Neural crest cell (in vitro differentiated cells): ENCODE measurements around the gene TMEM235. TPM values are rescaled to one million over a fixed set of nuclear protein-coding genes. Genes with fewer than 3 reads are reported as not detected.

Source experiments
- DNase-seq: peaks from one replicate; pipeline ENCODE4 v3.0.0; 2021; ENCODE audit warnings: low read depth, mixed read lengths, low spot score
- H3K27ac Mint-ChIP-seq: one replicate; pipeline ENCODE4 v1.8.0; 2021; ENCODE audit warnings: mild to moderate bottlenecking, mixed read lengths; ENCODE audit not compliant: unreplicated experiment
- H3K27me3 Mint-ChIP-seq: 2 replicates; pipeline ENCODE4 v1.8.0; 2021; ENCODE audit warnings: low read depth, mild to moderate bottlenecking, mixed read lengths
- H3K36me3 Mint-ChIP-seq: 2 replicates; pipeline ENCODE4 v1.8.0; 2021; ENCODE audit warnings: low read depth, mild to moderate bottlenecking, mixed read lengths
- H3K4me1 Mint-ChIP-seq: 2 replicates; pipeline ENCODE4 v1.8.0; 2021; ENCODE audit warnings: mixed read lengths
- H3K4me3 Mint-ChIP-seq: one replicate; pipeline ENCODE4 v1.8.0; 2021; ENCODE audit warnings: mild to moderate bottlenecking, mixed read lengths
- H3K9me3 Mint-ChIP-seq: 2 replicates; pipeline ENCODE4 v1.8.0; 2021; ENCODE audit warnings: mixed read lengths
- total RNA-seq: library from RNA; stranded (reverse); gene quantifications from 2 replicates; pipeline ENCODE4 v1.2.1, GENCODE V29; 2021
- TF ChIP-seq, protein P1 (sequence below): fragments of 200-600 bp; sonication (generic); conservative IDR thresholded peaks from 2 replicates; pipeline ENCODE4 v1.5.0; 2021; ENCODE audit warnings: antibody characterized with exemption, mild to moderate bottlenecking

TMEM235 gene
- total RNA-seq, 1 donor from 2014 or later, result not detected

DNA sequence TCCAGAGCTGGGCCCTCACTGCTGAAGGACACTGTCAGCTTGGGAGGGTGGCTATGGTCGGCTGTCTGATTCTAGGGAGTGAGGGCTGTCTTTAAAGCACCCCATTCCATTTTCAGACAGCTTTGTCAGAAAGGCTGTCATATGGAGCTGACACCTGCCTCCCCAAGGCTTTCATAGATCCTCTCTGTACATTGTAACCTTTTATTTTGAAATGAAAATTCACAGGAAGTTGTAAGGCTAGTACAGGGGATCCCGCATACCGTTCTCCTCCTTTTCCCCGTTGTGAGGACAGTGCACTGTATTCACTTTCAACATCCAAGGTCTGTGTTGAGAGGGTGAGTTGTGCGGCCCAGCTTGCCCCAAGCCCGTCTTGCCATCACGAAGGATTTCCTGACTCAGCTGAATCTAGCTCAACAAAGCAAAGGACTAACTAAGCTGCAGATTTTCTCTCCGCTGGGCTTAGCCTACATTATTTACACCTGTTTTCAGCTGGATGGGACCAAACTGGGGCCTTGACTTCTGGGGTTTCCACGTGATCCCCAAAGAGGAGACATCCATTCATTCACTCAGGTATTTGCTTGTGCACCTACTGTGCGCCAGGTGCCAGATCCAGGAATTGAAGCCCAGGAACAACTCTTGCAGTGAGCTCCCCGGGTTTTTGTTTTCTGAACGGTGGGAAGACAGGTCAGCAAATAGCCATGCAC, 5.2 kb upstream of the TMEM235 start:
- DNase-seq, result no peak
- Mint-ChIP-seq H3K4me3 (peak overlapping the region; percentile 44), H3K36me3 (no peaks in the 10 kb centered on the region), H3K27ac (no peak overlapping the region), H3K4me1 (no peaks in the 10 kb centered on the region), H3K9me3 (no peaks in the 10 kb centered on the region), H3K27me3 (peaks cover 19% of the 10 kb centered on the region)
- TF ChIP-seq, protein P1, sequence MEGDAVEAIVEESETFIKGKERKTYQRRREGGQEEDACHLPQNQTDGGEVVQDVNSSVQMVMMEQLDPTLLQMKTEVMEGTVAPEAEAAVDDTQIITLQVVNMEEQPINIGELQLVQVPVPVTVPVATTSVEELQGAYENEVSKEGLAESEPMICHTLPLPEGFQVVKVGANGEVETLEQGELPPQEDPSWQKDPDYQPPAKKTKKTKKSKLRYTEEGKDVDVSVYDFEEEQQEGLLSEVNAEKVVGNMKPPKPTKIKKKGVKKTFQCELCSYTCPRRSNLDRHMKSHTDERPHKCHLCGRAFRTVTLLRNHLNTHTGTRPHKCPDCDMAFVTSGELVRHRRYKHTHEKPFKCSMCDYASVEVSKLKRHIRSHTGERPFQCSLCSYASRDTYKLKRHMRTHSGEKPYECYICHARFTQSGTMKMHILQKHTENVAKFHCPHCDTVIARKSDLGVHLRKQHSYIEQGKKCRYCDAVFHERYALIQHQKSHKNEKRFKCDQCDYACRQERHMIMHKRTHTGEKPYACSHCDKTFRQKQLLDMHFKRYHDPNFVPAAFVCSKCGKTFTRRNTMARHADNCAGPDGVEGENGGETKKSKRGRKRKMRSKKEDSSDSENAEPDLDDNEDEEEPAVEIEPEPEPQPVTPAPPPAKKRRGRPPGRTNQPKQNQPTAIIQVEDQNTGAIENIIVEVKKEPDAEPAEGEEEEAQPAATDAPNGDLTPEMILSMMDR, result no peak

DNA sequence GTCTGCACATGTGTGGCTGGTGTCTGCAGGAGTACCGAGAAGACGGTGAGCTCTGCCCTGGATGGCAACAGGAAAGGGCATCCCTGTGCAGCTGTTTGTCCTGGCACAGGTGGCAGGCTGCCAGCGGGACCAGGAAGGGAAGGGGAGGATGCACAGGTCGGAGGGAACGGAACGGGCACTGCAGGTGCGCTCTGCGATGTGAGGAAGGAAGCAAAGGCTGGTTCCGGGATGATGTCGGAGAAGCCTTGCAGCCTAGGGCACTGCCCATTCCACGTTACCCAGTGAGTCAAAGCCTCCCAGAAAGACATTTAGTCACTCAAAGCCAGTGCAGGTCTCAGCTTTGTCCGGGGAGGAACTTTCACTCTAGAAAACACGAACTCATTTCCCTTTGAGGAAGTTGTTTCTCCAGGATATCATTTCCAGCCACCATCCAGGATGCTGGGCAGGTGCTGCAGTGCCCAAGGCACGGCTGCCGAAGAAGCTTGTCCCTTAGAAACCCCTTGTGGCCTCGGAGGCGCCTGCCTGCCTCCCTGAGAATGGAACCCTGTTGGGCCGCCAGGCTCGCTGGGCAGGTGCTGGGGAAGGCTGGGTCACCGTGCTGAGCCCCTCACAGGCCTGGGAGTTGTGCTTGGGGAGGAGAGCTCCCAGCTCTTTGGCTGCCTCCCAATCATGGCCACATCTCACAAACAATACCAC, 4.5 kb upstream of the TMEM235 start:
- Mint-ChIP-seq H3K36me3 (no peaks in the 10 kb centered on the region), H3K27ac (no peak overlapping the region), H3K9me3 (no peaks in the 10 kb centered on the region), H3K4me3 (peak overlapping the region; percentile 44), H3K27me3 (peaks cover 24% of the 10 kb centered on the region), H3K4me1 (no peaks in the 10 kb centered on the region)
- TF ChIP-seq, protein P1, result no peak
- no peak for DNase-seq

DNA sequence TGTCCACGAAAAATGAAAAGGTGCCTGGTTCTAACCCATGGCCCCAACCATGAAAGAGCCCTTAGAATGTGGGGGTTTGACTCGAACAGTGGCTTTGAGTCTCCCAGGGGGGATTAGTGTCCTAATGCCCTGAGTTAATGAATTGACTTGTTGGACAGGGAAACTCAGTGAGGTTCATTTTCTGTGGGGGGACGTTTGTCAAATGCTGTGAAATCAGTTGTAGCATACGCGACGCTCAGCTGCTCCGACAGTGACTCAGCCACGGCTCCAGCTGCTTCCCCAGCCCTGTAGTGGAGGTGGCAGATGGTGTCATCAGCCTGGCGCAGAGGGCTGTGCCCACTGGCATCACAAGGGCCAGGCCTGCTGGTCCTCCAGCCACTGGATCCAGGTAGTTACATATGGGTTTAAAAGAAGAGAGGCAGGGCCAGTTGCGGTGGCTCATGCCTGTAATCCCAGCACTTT, 3.9 kb upstream of the TMEM235 start:
- TF ChIP-seq, protein P1, result no peak
- H3K27me3 Mint-ChIP-seq, result peaks cover 30% of the 10 kb centered on the region
- H3K4me1 Mint-ChIP-seq, result no peaks in the 10 kb centered on the region
- H3K36me3 Mint-ChIP-seq, result no peaks in the 10 kb centered on the region
- DNase-seq, result no peak
- no peaks in the 10 kb centered on the region for H3K9me3 Mint-ChIP-seq
- H3K27ac Mint-ChIP-seq, result no peak overlapping the region
- no peak overlapping the region for H3K4me3 Mint-ChIP-seq

DNA sequence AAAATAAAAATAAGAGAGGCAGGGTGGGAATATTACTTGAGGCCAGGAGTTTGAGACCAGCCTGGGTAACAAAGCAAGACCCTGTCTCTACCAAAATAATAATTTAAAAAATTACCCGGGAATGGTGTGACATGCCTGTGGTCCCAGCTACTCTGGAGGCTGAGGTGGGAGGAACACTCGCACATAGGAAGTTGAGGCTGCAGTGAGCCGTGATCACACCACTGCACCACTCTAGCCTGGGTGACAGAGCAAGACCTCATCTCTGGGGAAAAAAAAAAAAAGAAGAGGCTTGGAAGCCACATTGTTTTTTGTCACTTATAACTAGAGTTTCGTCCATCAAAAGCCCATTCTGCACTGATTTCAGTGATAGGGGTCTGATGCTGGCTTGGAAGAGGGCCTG, 3.3 kb upstream of the TMEM235 start:
- Mint-ChIP-seq H3K4me1 (no peaks in the 10 kb centered on the region), H3K27me3 (peaks cover 37% of the 10 kb centered on the region), H3K9me3 (no peaks in the 10 kb centered on the region), H3K27ac (no peak overlapping the region), H3K36me3 (no peaks in the 10 kb centered on the region), H3K4me3 (no peak overlapping the region)
- DNase-seq, result no peak
- TF ChIP-seq, protein P1, result no peak

DNA sequence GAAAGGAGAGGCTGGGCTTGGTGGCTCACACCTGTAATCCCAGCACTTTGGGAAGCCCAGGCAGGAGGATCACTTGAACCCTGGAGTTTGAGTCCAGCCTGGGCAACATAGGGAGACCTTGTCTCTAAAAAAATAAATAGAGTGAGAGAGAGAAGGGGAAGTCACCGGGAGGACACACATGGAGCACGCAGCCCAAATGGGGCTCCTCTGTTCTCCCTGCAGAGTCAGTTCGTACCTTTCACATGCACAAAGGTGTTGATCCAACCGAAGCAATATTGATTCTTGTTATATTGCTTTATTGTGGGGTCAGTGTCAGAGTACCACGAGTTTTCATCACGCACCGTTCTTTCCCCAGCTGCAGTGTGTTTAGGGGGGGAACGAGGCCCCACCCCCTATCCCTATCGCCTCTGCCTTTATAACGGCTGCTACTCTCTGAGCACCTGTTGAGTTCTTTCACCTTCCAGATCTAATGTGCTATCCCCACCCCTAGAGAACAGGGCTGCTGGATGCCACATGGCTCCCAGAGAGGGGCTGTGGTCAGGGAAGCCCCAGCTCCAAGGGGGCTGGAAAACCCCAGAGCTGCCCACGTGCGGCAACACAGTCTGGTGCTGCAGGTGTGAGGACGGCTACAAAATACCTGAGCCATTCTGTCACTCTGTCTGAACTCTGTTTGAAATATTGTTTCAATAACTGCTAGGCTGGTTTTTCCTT, 1.0 kb upstream of the TMEM235 start:
- Mint-ChIP-seq H3K27ac (no peak overlapping the region), H3K9me3 (no peaks in the 10 kb centered on the region), H3K4me3 (peak overlapping the region; percentile 6), H3K27me3 (peaks cover 45% of the 10 kb centered on the region), H3K36me3 (no peaks in the 10 kb centered on the region), H3K4me1 (no peaks in the 10 kb centered on the region)
- DNase-seq, result no peak
- TF ChIP-seq, protein P1, result no peak
